HepG2 (cell line): Measurements from ENCODE around the gene NUBPL.

Experiments used
- KAT2B ChIP-seq: fragments of 150-350 bp; IDR thresholded peaks from 2 replicates; pipeline ENCODE4 v1.6.1; 2014; ENCODE audit warnings: low read depth, low read length, borderline replicate concordance
- POLR2A ChIP-seq, 2 experiments: IDR thresholded peaks; 2 replicates each; pipeline ENCODE4 v1.6.1; 2011; ENCODE audit warnings: low read depth in 2 of 2, low read length in 2 of 2, mild to moderate bottlenecking in 1 of 2, moderate library complexity in 1 of 2; ENCODE audit not compliant: insufficient read depth in 1 of 2

- no peak for TF ChIP-seq POLR2A (IDR thresholded peaks at IDR 0.05; ENCODE audit: insufficient read depth in 1 of 2, low read depth in 2 of 2, low read length in 2 of 2)
- no peak for TF ChIP-seq KAT2B
Observed at GRCh38 chr14:31745741-31746140, 184.5 kb downstream of the NUBPL start.
